SU-DHL-6 (cell line): ENCODE data around the gene TMEM43.

Experiments used
- H2AFZ ChIP-seq: fragments of 200-600 bp; sonication (generic); 2 replicates; pipeline ENCODE4 v1.6.1; 2014; ENCODE audit warnings: low read depth, mild to moderate bottlenecking, moderate library complexity, mixed read lengths, antibody characterized with exemption, low read length; ENCODE audit not compliant: severe bottlenecking
- H3F3A ChIP-seq: fragments of 200-600 bp; shearing (Covaris generic); 2 replicates; pipeline ENCODE4 v1.6.0; 2016; ENCODE audit warnings: antibody characterized with exemption, mild to moderate bottlenecking; ENCODE audit not compliant: insufficient read depth
- H3K27ac ChIP-seq: fragments of 200-600 bp; sonication (generic); 2 replicates; pipeline ENCODE4 v1.5.1; 2016; ENCODE audit warnings: low read depth, mild to moderate bottlenecking, low read length, moderate library complexity, mixed read lengths
- H3K27me3 ChIP-seq: fragments of 200-600 bp; sonication (generic), shearing (Covaris generic); 2 replicates; pipeline ENCODE4 v1.6.0; 2014; ENCODE audit warnings: mild to moderate bottlenecking, low read length
- H3K36me3 ChIP-seq: fragments of 200-600 bp; sonication (generic); 2 replicates; pipeline ENCODE4 v1.6.1; 2014; ENCODE audit warnings: mild to moderate bottlenecking, low read length, mixed read lengths
- H3K4me2 ChIP-seq: fragments of 300-600, 200-600 bp; shearing (Covaris generic), sonication (generic); 2 replicates; pipeline ENCODE4 v1.6.0; 2014; ENCODE audit warnings: low read length, low read depth, mild to moderate bottlenecking; ENCODE audit not compliant: poor library complexity, severe bottlenecking
- H3K4me3 ChIP-seq: fragments of 200-600 bp; sonication (generic); 2 replicates; pipeline ENCODE4 v1.5.1; 2014; ENCODE audit warnings: antibody characterized with exemption, low read length, mild to moderate bottlenecking, mixed read lengths; ENCODE audit not compliant: insufficient read depth, poor library complexity, severe bottlenecking
- H3K79me2 ChIP-seq: fragments of 200-600 bp; sonication (generic); 2 replicates; pipeline ENCODE4 v1.6.1; 2014; ENCODE audit warnings: mild to moderate bottlenecking, low read length, moderate library complexity; ENCODE audit not compliant: insufficient read depth
- H3K9ac ChIP-seq: fragments of 200-600 bp; sonication (generic); 2 replicates; pipeline ENCODE4 v1.7.0; 2014; ENCODE audit warnings: mild to moderate bottlenecking, low read length
- H3K9me2 ChIP-seq: fragments of 200-600 bp; sonication (generic); replicated peaks from 2 replicates; pipeline ENCODE4 v1.6.1; 2014; ENCODE audit warnings: low read length; ENCODE audit not compliant: insufficient read depth
- H3K9me3 ChIP-seq: fragments of 200-600 bp; sonication (generic); 2 replicates; pipeline ENCODE4 v1.6.1; 2014; ENCODE audit warnings: low read length, mixed read lengths; ENCODE audit not compliant: insufficient read depth
- H4K20me1 ChIP-seq: fragments of 200-600 bp; sonication (generic); 2 replicates; pipeline ENCODE4 v1.6.1; 2014; ENCODE audit warnings: low read depth, mild to moderate bottlenecking, antibody characterized with exemption, low read length, moderate library complexity, mixed read lengths
- CTCF ChIP-seq: fragments of 200-600 bp; sonication (generic); IDR thresholded peaks from one replicate; pipeline ENCODE4 v1.5.1; 2017; ENCODE audit warnings: antibody characterized with exemption, mild to moderate bottlenecking, low read length, moderate library complexity; ENCODE audit not compliant: insufficient read depth, poor library complexity, severe bottlenecking
- EZH2phosphoT487 ChIP-seq: fragments of 200-600 bp; sonication (generic), shearing (Covaris generic); conservative IDR thresholded peaks from 2 replicates; pipeline ENCODE4 v1.6.1; 2018; ENCODE audit warnings: mild to moderate bottlenecking, antibody characterized with exemption, low read length, moderate library complexity, mixed read lengths

Gene TMEM43

GRCh38 chr3:14110699-14111098 lies 14.2 kb upstream of the TMEM43 start:
- H3K9ac ChIP-seq, result no peak overlapping the region
- H3K4me3 ChIP-seq, result no peak overlapping the region
- H3K9me2 ChIP-seq, result no peaks in the 10 kb centered on the region
- no peaks in the 10 kb centered on the region for H3K27me3 ChIP-seq
- no peak overlapping the region for H2AFZ ChIP-seq
- no peaks in the 10 kb centered on the region for H3K79me2 ChIP-seq
- no peaks in the 10 kb centered on the region for H3F3A ChIP-seq
- no peaks in the 10 kb centered on the region for H4K20me1 ChIP-seq
- H3K36me3 ChIP-seq, result no peaks in the 10 kb centered on the region
- no peak overlapping the region for H3K27ac ChIP-seq
- H3K4me2 ChIP-seq, result no peak overlapping the region
- no peaks in the 10 kb centered on the region for H3K9me3 ChIP-seq
- TF ChIP-seq CTCF (no peak), EZH2phosphoT487 (no peak)

GRCh38 chr3:14113965-14114635 lies 10.8 kb upstream of the TMEM43 start:
- no peak overlapping the region for H3K4me2 ChIP-seq
- no peak overlapping the region for H3K9ac ChIP-seq
- no peak overlapping the region for H2AFZ ChIP-seq
- TF ChIP-seq EZH2phosphoT487 (no peak), CTCF (no peak)
- H3K79me2 ChIP-seq, result peaks cover 13% of the 10 kb centered on the region; the same call in 1 of the 2 replicates
- no peaks in the 10 kb centered on the region for H4K20me1 ChIP-seq
- no peaks in the 10 kb centered on the region for H3K36me3 ChIP-seq
- H3K27me3 ChIP-seq, result no peaks in the 10 kb centered on the region
- H3K27ac ChIP-seq, result no peak overlapping the region
- H3K9me3 ChIP-seq, result no peaks in the 10 kb centered on the region
- H3F3A ChIP-seq, result no peaks in the 10 kb centered on the region
- H3K9me2 ChIP-seq, result no peaks in the 10 kb centered on the region
- no peak overlapping the region for H3K4me3 ChIP-seq

- Histone ChIP-seq H3K9me2 (no peaks in the 10 kb centered on the region), H3K36me3 (no peaks in the 10 kb centered on the region), H3F3A (no peaks in the 10 kb centered on the region), H3K79me2 (peaks cover 39% of the 10 kb centered on the region), H3K4me2 (no peak overlapping the region), H3K27ac (no peak overlapping the region), H3K9me3 (no peaks in the 10 kb centered on the region), H3K4me3 (no peak overlapping the region), H2AFZ (no peak overlapping the region), H3K27me3 (no peaks in the 10 kb centered on the region), H4K20me1 (no peaks in the 10 kb centered on the region), H3K9ac (no peak overlapping the region)
- TF ChIP-seq CTCF, result no peak
- no peak for TF ChIP-seq EZH2phosphoT487
Observed at GRCh38 chr3:14117468-14118399, 7.1 kb upstream of the TMEM43 start.
